Neuronal stem cell (in vitro differentiated cells): ENCODE data around the gene ADAM12.

Experiments used
- DNase-seq: peaks from one replicate; pipeline ENCODE4 v3.0.0-alpha.2; 2013; ENCODE audit warnings: low spot score
- H2AFZ ChIP-seq: one replicate; pipeline ENCODE4 v1.6.1; 2013; ENCODE audit warnings: mild to moderate bottlenecking, low read length, inconsistent platforms
- H2AK5ac ChIP-seq: 2 replicates; pipeline ENCODE4 v1.6.1; 2013; ENCODE audit warnings: low read depth, mild to moderate bottlenecking, inconsistent platforms, low read length, moderate library complexity, mixed read lengths
- H2BK120ac ChIP-seq: 2 replicates; pipeline ENCODE4 v1.6.1; 2013; ENCODE audit warnings: low read depth, mild to moderate bottlenecking, inconsistent platforms, low read length, moderate library complexity, mixed read lengths
- H2BK12ac ChIP-seq: one replicate; pipeline ENCODE4 v1.6.1; 2013; ENCODE audit warnings: low read length, inconsistent platforms
- H2BK15ac ChIP-seq: 2 replicates; pipeline ENCODE4 v1.6.1; 2013; ENCODE audit warnings: mild to moderate bottlenecking, low read length, inconsistent platforms, mixed read lengths
- H2BK5ac ChIP-seq: one replicate; pipeline ENCODE4 v1.6.1; 2013; ENCODE audit warnings: inconsistent platforms, mild to moderate bottlenecking, low read length, moderate library complexity
- H3K14ac ChIP-seq: one replicate; pipeline ENCODE4 v1.6.1; 2013; ENCODE audit warnings: low read length, inconsistent platforms
- H3K18ac ChIP-seq: 2 replicates; pipeline ENCODE4 v1.6.1; 2013; ENCODE audit warnings: low read length, inconsistent platforms
- H3K23ac ChIP-seq: 2 replicates; pipeline ENCODE4 v1.6.1; 2013; ENCODE audit warnings: low read depth, mild to moderate bottlenecking, mixed read lengths, low read length, inconsistent platforms; ENCODE audit not compliant: poor library complexity
- H3K27ac ChIP-seq: replicated peaks from 3 replicates; pipeline ENCODE4 v1.5.1; 2013; ENCODE audit warnings: low read length, inconsistent platforms
- H3K27me3 ChIP-seq, 3 experiments: 2 replicates each; pipeline ENCODE4 v1.6.1; 2013; ENCODE audit warnings: low read length in 3 of 3, mild to moderate bottlenecking in 2 of 3, inconsistent platforms in 1 of 3, low read depth in 1 of 3, mixed read lengths in 1 of 3, moderate library complexity in 1 of 3; ENCODE audit not compliant: control insufficient read depth in 3 of 3, insufficient read depth in 3 of 3
- H3K36me3 ChIP-seq, 2 donors: replicated peaks in 1 of 2; 2 replicates each; pipeline ENCODE4 v1.6.1; 2013; ENCODE audit warnings: low read length in 2 of 2; ENCODE audit not compliant: control insufficient read depth in 2 of 2, insufficient read depth in 2 of 2
- H3K4ac ChIP-seq: 2 replicates; pipeline ENCODE4 v1.6.1; 2013; ENCODE audit warnings: inconsistent platforms, mild to moderate bottlenecking, low read length, moderate library complexity
- H3K4me1 ChIP-seq, 2 donors: 1 replicate in 1 of 2; 2 replicates in 1 of 2; pipeline ENCODE4 v1.6.1; 2013; ENCODE audit warnings: low read length in 2 of 2, low read depth in 1 of 2; ENCODE audit not compliant: control insufficient read depth in 2 of 2, insufficient read depth in 1 of 2
- H3K4me2 ChIP-seq: one replicate; pipeline ENCODE4 v1.6.1; 2013; ENCODE audit warnings: mild to moderate bottlenecking, low read length, inconsistent platforms; ENCODE audit not compliant: insufficient read depth, poor library complexity, severe bottlenecking
- H3K4me3 ChIP-seq, 2 donors: 2 replicates each; pipeline ENCODE4 v1.5.1; 2013; ENCODE audit warnings: low read length in 2 of 2, mild to moderate bottlenecking in 2 of 2, inconsistent platforms in 1 of 2, moderate library complexity in 1 of 2
- H3K79me1 ChIP-seq: one replicate; pipeline ENCODE4 v1.6.1; 2013; ENCODE audit warnings: low read depth, mild to moderate bottlenecking, inconsistent platforms, low read length, moderate library complexity
- H3K9ac ChIP-seq: one replicate; pipeline ENCODE4 v1.6.1; 2013; ENCODE audit warnings: mild to moderate bottlenecking, low read depth, low read length, inconsistent platforms; ENCODE audit not compliant: poor library complexity
- H3K9me3 ChIP-seq, 2 donors: replicated peaks in 1 of 2; 2 replicates each; pipeline versions ENCODE3 to v1.6.1; 2013; ENCODE audit warnings: low read length in 2 of 2, mild to moderate bottlenecking in 2 of 2, inconsistent platforms in 1 of 2, low read depth in 1 of 2, mixed read lengths in 1 of 2, moderate library complexity in 1 of 2; ENCODE audit not compliant: control insufficient read depth in 2 of 2, insufficient read depth in 1 of 2
- H4K8ac ChIP-seq: one replicate; pipeline ENCODE4 v1.6.1; 2013; ENCODE audit warnings: low read depth, mild to moderate bottlenecking, inconsistent platforms, low read length, moderate library complexity
- H4K91ac ChIP-seq: one replicate; pipeline ENCODE4 v1.6.1; 2013; ENCODE audit warnings: low read length, low read depth, mild to moderate bottlenecking, inconsistent platforms; ENCODE audit not compliant: poor library complexity
- WGBS, 2 donors: extraction: QIAGEN DNeasy Blood & Tissue Kit; methylation state at CpG; one replicate each; pipeline ENCODE4 v1.1.7; 2013; ENCODE audit warnings: missing lambda C conversion rate in 2 of 2, mixed read lengths in 1 of 2; ENCODE audit not compliant: insufficient read length in 2 of 2, insufficient replicate concordance in 1 of 2; ENCODE audit errors: extremely low coverage in 2 of 2; 5-methylcytosine and 5-hydroxymethylcytosine counted together

The ADAM12 gene

DNA sequence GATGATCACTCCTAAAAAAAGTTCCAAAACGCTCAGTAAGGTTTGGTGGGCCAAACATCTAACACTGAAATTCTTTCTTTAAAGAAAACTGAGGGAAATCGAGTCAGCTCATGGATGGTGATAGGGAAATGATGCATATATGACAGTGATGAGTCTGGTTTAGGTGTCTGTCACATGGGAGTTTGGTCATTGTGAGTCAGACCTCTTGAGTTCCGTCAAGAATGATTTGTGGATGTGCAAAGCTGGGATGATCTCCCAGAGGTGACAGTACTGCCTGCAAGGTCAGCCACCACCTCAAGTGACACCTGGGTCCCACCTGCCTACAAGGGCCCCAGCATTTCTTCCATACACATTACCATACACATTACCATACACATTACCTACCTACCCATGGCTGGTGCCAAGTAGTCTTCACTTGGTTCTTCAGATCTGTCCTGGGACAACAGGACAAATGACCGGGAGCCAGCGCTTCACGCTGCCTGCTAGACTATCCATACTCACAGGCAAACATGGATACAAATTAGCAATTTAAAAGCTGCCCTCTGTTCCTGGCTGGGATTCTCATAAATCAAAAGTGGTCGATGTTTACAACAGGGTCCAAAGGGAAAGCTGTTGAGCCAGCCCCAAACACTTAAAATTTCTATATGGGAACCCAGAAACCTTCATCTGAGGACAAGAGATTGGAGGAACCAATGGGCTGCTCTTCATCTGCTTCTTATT is 128.4 kb downstream of the ADAM12 start:
- no peak overlapping the region for H4K91ac ChIP-seq
- no peak overlapping the region for H3K23ac ChIP-seq
- no peak overlapping the region for H2BK12ac ChIP-seq
- no peak overlapping the region for H3K9ac ChIP-seq
- H3K4me3 ChIP-seq, result no peak overlapping the region
- no peak overlapping the region for H2BK120ac ChIP-seq
- no peak overlapping the region for H3K14ac ChIP-seq
- H3K27me3 ChIP-seq, result no peaks in the 10 kb centered on the region
- no peak overlapping the region for H2BK5ac ChIP-seq
- WGBS, 2 donors, result no CpG with 5 or more reads among the region's 7 CpGs
- no peak overlapping the region for H3K27ac ChIP-seq
- H3K36me3 ChIP-seq, result no peaks in the 10 kb centered on the region
- no peaks in the 10 kb centered on the region for H3K9me3 ChIP-seq
- no peak overlapping the region for H2AFZ ChIP-seq
- no peak overlapping the region for H2BK15ac ChIP-seq
- no peak overlapping the region for H3K18ac ChIP-seq
- H3K4me1 ChIP-seq, result peaks cover 0 to 6% of the 10 kb centered on the region in 2 donors
- H3K4ac ChIP-seq, result no peak overlapping the region
- H4K8ac ChIP-seq, result no peak overlapping the region
- H3K4me2 ChIP-seq, result no peak overlapping the region
- DNase-seq, result no peak
- H3K79me1 ChIP-seq, result no peaks in the 10 kb centered on the region
- no peak overlapping the region for H2AK5ac ChIP-seq

- Histone ChIP-seq H3K79me1 (no peaks in the 10 kb centered on the region), H2BK15ac (no peak overlapping the region), H3K9ac (no peak overlapping the region), H3K27ac (no peak overlapping the region), H3K27me3 (no peaks in the 10 kb centered on the region), H3K18ac (peak overlapping the region; percentile 40), H2AK5ac (no peak overlapping the region), H3K9me3 (peaks cover 0 to 1% of the 10 kb centered on the region in 2 donors), H3K36me3 (no peaks in the 10 kb centered on the region), H3K4ac (no peak overlapping the region), H4K91ac (peak overlapping the region; percentile 48), H3K4me3 (no peak overlapping the region), H2AFZ (no peak overlapping the region), H3K23ac (no peak overlapping the region), H2BK5ac (no peak overlapping the region), H3K14ac (no peak overlapping the region), H2BK120ac (no peak overlapping the region), H2BK12ac (no peak overlapping the region), H3K4me2 (no peak overlapping the region), H4K8ac (no peak overlapping the region), H3K4me1 (peaks cover 0 to 4% of the 10 kb centered on the region in 2 donors)
- DNase-seq, result no peak
- WGBS, 2 donors, result no CpG with 5 or more reads among the region's 1 CpG
Observed at GRCh38 chr10:126256864-126257263, 131.4 kb downstream of the ADAM12 start.

DNA sequence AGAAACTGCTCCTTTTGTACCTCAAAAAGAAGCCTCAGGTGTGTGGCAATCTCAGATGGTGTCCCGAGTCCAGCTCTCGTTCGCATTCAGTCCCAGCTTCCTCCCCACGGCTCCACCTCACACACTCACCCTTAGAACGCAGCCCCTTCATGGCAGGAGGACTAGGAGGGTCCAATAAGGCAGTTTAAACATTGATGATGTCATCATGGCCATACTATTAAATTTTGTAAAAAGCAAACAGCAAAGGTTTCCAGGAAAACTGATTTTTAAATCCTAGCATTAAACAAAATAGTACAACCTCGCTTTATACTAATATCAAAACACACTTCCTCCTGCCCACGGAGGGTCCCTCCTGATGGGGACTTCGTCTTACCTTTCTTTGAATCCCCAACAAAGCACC is 133.0 kb downstream of the ADAM12 start:
- no peak overlapping the region for H2BK5ac ChIP-seq
- DNase-seq, result no peak
- no peak overlapping the region for H3K18ac ChIP-seq
- no peak overlapping the region for H3K14ac ChIP-seq
- no peaks in the 10 kb centered on the region for H3K27me3 ChIP-seq
- no CpG with 5 or more reads among the region's 8 CpGs for WGBS, 2 donors
- no peaks in the 10 kb centered on the region for H3K79me1 ChIP-seq
- H2AK5ac ChIP-seq, result no peak overlapping the region
- H2AFZ ChIP-seq, result no peak overlapping the region
- H2BK12ac ChIP-seq, result no peak overlapping the region
- H4K91ac ChIP-seq, result no peak overlapping the region
- H3K36me3 ChIP-seq, result no peaks in the 10 kb centered on the region
- H3K9me3 ChIP-seq, result peaks cover 0 to 7% of the 10 kb centered on the region in 2 donors
- no peak overlapping the region for H3K9ac ChIP-seq
- H4K8ac ChIP-seq, result no peak overlapping the region
- no peak overlapping the region for H3K27ac ChIP-seq
- no peak overlapping the region for H3K4ac ChIP-seq
- no peak overlapping the region for H3K23ac ChIP-seq
- H3K4me1 ChIP-seq, result peaks cover 0 to 4% of the 10 kb centered on the region in 2 donors
- H2BK15ac ChIP-seq, result no peak overlapping the region
- H3K4me3 ChIP-seq, result no peak overlapping the region
- H2BK120ac ChIP-seq, result no peak overlapping the region
- H3K4me2 ChIP-seq, result no peak overlapping the region

DNA sequence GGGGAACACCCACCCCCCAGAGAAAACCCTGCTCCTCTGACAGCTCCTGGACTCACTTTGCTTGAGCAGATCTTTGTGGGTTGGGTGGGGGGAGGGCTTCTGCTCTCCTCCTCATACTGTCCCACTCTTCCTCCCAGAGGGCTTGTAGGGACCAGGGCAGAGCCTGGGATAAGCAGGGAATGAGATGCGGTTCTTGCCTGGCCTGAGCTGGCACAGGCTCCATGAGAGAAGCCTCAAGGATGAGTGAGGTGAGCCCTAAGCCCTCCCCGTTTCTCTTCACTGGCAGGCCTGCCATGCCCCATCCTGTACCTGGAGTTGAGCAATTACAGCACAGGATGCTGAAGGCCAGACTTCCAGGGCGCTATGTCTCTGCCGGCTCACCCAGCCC is 134.7 kb downstream of the ADAM12 start:
- Histone ChIP-seq H2BK15ac (peak overlapping the region; percentile 19), H3K9ac (no peak overlapping the region), H4K8ac (peak overlapping the region; percentile 57), H4K91ac (no peak overlapping the region), H2BK120ac (no peak overlapping the region), H3K36me3 (no peaks in the 10 kb centered on the region), H3K4me2 (no peak overlapping the region), H2BK5ac (peak overlapping the region; percentile 47), H3K4me1 (peaks cover 0 to 4% of the 10 kb centered on the region in 2 donors), H3K14ac (no peak overlapping the region), H3K4me3 (no peak overlapping the region), H2BK12ac (no peak overlapping the region), H3K18ac (peak overlapping the region; percentile 41), H3K23ac (no peak overlapping the region), H2AFZ (peak overlapping the region; percentile 30), H3K4ac (no peak overlapping the region), H3K27ac (no peak overlapping the region), H3K9me3 (peaks cover 0 to 7% of the 10 kb centered on the region in 2 donors), H3K79me1 (no peaks in the 10 kb centered on the region), H3K27me3 (no peaks in the 10 kb centered on the region), H2AK5ac (peak overlapping the region; percentile 46)
- no CpG with 5 or more reads among the region's 4 CpGs for WGBS, 2 donors
- no peak for DNase-seq
